ENCODE data around the gene KANK2. TPM values are rescaled to one million over a fixed set of nuclear protein-coding genes. Genes with fewer than 3 reads are reported as not detected.
"Not testable (repeated sequence)": the region's sequence is repeated elsewhere in the genome, so short reads cannot be mapped to it uniquely, and the experiment has no call there.

The KANK2 gene
- total and polyA plus RNA-seq, 2 experiments from 2014 or later, result 15.9 to 65.4 TPM

- not testable (repeated sequence) for DNase-seq (ENCODE audit: low spot score); H3K4me3 ChIP-seq; ATAC-seq; H3K9me3 Mint-ChIP-seq; H3K27me3 Mint-ChIP-seq (ENCODE audit: insufficient read depth, low read depth, poor library complexity); H3K9me2 ChIP-seq (ENCODE audit: insufficient read depth); H3K4me2 ChIP-seq; H3K27ac ChIP-seq (ENCODE audit: low read depth); H3K4me3 Mint-ChIP-seq; H3K27ac Mint-ChIP-seq; H3K4me1 Mint-ChIP-seq; H2AFZ ChIP-seq; H3K4me1 ChIP-seq (ENCODE audit: insufficient read depth); H3K27me3 ChIP-seq (ENCODE audit: insufficient read depth)
- peaks cover 95% of the 10 kb centered on the region for H3K36me3 Mint-ChIP-seq (ENCODE audit: low read depth)
- Histone ChIP-seq H3K36me3 (ENCODE audit: insufficient read depth) (peaks cover 95% of the 10 kb centered on the region), H4K20me1 (replicated peaks; ENCODE audit: insufficient read depth) (peaks cover 41% of the 10 kb centered on the region), H3K79me2 (replicated peaks; ENCODE audit: insufficient read depth) (peaks cover 16% of the 10 kb centered on the region; the same call in 1 of the 2 replicates), H3F3A (replicated peaks; ENCODE audit: low read depth) (peaks cover 76% of the 10 kb centered on the region)
Measured at GRCh38 chr19:11121963-11122362, 75.4 kb downstream of the KANK2 start.

- ATAC-seq, result peak; percentile 27; the same call in 1 of the 3 replicates
- Histone ChIP-seq H3K36me3 (ENCODE audit: insufficient read depth) (peaks cover 81% of the 10 kb centered on the region), H2AFZ (no peak overlapping the region), H3K4me3 (no peak overlapping the region), H3K27me3 (ENCODE audit: insufficient read depth) (no peaks in the 10 kb centered on the region), H3F3A (replicated peaks; ENCODE audit: low read depth) (peaks cover 80% of the 10 kb centered on the region), H3K4me1 (ENCODE audit: insufficient read depth) (no peaks in the 10 kb centered on the region), H3K9me2 (ENCODE audit: insufficient read depth) (no peaks in the 10 kb centered on the region), H4K20me1 (replicated peaks; ENCODE audit: insufficient read depth) (peaks cover 58% of the 10 kb centered on the region), H3K79me2 (replicated peaks; ENCODE audit: insufficient read depth) (peaks cover 29% of the 10 kb centered on the region), H3K4me2 (no peak overlapping the region), H3K27ac (ENCODE audit: low read depth) (peak overlapping the region; percentile 79)
- H3K4me1 Mint-ChIP-seq, result no peaks in the 10 kb centered on the region
- peaks cover 97% of the 10 kb centered on the region for H3K36me3 Mint-ChIP-seq (ENCODE audit: low read depth)
- peak overlapping the region; percentile 63 for H3K27ac Mint-ChIP-seq
- DNase-seq (ENCODE audit: low spot score), result no peak
- H3K4me3 Mint-ChIP-seq, result no peak overlapping the region; the same call in 2 of the 3 replicates
- H3K9me3 Mint-ChIP-seq, result no peaks in the 10 kb centered on the region; the same call in 2 of the 3 replicates
- peaks cover 19% of the 10 kb centered on the region for H3K27me3 Mint-ChIP-seq (ENCODE audit: insufficient read depth, low read depth, poor library complexity)
- TF ChIP-seq NANOG (IDR thresholded peaks at IDR 0.05; ENCODE audit: borderline replicate concordance) (no peak), CREB1 (CRISPR knock-in tag; IDR thresholded peaks at IDR 0.05; ENCODE audit: low read depth) (no peak), STAT1 (IDR thresholded peaks at IDR 0.05; ENCODE audit: unreplicated experiment) (no peak), CTCF (conservative IDR thresholded peaks at IDR 0.05; ENCODE audit: low read depth in 2 of 2) (no peak), ZNF114 (CRISPR knock-in tag; IDR thresholded peaks at IDR 0.05) (no peak), JUNB (IDR thresholded peaks at IDR 0.05; ENCODE audit: unreplicated experiment) (no peak), ZNF331 (CRISPR knock-in tag; IDR thresholded peaks at IDR 0.05; ENCODE audit: low read depth) (no peak), EZH2phosphoT487 (IDR thresholded peaks at IDR 0.05; ENCODE audit: unreplicated experiment) (no peak), EZH2 (IDR thresholded peaks at IDR 0.05; ENCODE audit: low read depth, unreplicated experiment) (no peak)
- TF ChIP-seq, protein P1, sequence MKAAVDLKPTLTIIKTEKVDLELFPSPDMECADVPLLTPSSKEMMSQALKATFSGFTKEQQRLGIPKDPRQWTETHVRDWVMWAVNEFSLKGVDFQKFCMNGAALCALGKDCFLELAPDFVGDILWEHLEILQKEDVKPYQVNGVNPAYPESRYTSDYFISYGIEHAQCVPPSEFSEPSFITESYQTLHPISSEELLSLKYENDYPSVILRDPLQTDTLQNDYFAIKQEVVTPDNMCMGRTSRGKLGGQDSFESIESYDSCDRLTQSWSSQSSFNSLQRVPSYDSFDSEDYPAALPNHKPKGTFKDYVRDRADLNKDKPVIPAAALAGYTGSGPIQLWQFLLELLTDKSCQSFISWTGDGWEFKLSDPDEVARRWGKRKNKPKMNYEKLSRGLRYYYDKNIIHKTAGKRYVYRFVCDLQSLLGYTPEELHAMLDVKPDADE (IDR thresholded peaks at IDR 0.05), result no peak
- TF ChIP-seq, protein P2, sequence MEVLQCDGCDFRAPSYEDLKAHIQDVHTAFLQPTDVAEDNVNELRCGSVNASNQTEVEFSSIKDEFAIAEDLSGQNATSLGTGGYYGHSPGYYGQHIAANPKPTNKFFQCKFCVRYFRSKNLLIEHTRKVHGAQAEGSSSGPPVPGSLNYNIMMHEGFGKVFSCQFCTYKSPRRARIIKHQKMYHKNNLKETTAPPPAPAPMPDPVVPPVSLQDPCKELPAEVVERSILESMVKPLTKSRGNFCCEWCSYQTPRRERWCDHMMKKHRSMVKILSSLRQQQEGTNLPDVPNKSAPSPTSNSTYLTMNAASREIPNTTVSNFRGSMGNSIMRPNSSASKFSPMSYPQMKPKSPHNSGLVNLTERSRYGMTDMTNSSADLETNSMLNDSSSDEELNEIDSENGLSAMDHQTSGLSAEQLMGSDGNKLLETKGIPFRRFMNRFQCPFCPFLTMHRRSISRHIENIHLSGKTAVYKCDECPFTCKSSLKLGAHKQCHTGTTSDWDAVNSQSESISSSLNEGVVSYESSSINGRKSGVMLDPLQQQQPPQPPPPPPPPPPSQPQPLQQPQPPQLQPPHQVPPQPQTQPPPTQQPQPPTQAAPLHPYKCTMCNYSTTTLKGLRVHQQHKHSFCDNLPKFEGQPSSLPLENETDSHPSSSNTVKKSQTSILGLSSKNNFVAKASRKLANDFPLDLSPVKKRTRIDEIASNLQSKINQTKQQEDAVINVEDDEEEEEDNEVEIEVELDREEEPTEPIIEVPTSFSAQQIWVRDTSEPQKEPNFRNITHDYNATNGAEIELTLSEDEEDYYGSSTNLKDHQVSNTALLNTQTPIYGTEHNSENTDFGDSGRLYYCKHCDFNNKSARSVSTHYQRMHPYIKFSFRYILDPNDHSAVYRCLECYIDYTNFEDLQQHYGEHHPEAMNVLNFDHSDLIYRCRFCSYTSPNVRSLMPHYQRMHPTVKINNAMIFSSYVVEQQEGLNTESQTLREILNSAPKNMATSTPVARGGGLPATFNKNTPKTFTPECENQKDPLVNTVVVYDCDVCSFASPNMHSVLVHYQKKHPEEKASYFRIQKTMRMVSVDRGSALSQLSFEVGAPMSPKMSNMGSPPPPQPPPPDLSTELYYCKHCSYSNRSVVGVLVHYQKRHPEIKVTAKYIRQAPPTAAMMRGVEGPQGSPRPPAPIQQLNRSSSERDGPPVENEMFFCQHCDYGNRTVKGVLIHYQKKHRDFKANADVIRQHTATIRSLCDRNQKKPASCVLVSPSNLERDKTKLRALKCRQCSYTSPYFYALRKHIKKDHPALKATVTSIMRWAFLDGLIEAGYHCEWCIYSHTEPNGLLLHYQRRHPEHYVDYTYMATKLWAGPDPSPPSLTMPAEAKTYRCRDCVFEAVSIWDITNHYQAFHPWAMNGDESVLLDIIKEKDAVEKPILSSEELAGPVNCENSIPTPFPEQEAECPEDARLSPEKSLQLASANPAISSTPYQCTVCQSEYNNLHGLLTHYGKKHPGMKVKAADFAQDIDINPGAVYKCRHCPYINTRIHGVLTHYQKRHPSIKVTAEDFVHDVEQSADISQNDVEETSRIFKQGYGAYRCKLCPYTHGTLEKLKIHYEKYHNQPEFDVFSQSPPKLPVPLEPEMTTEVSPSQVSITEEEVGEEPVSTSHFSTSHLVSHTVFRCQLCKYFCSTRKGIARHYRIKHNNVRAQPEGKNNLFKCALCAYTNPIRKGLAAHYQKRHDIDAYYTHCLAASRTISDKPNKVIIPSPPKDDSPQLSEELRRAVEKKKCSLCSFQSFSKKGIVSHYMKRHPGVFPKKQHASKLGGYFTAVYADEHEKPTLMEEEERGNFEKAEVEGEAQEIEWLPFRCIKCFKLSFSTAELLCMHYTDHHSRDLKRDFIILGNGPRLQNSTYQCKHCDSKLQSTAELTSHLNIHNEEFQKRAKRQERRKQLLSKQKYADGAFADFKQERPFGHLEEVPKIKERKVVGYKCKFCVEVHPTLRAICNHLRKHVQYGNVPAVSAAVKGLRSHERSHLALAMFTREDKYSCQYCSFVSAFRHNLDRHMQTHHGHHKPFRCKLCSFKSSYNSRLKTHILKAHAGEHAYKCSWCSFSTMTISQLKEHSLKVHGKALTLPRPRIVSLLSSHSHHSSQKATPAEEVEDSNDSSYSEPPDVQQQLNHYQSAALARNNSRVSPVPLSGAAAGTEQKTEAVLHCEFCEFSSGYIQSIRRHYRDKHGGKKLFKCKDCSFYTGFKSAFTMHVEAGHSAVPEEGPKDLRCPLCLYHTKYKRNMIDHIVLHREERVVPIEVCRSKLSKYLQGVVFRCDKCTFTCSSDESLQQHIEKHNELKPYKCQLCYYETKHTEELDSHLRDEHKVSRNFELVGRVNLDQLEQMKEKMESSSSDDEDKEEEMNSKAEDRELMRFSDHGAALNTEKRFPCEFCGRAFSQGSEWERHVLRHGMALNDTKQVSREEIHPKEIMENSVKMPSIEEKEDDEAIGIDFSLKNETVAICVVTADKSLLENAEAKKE (CRISPR knock-in tag; IDR thresholded peaks at IDR 0.05), result no peak
Measured at GRCh38 chr19:11116507-11116906, 80.8 kb downstream of the KANK2 start.

All from GM23338 (cell line).